Measurements from ENCODE around the gene ORC5. TPM values are rescaled to one million over a fixed set of nuclear protein-coding genes. Genes with fewer than 3 reads are reported as not detected.
A peak's percentile ranks its signal among the peaks of the same experiment; 100 is the strongest.

ORC5 gene
- total RNA-seq, 1 donor from 2014 or later: 27.9 TPM

- peak; percentile 83 for TF ChIP-seq CTCF (conservative IDR thresholded peaks at IDR 0.05)
- no peak overlapping the region for H3K27ac Mint-ChIP-seq (ENCODE audit: unreplicated experiment)
- no peaks in the 10 kb centered on the region for H3K27me3 Mint-ChIP-seq (ENCODE audit: low read depth)
- no peak overlapping the region for H3K4me3 Mint-ChIP-seq
- H3K9me3 Mint-ChIP-seq: no peaks in the 10 kb centered on the region
- H3K4me1 Mint-ChIP-seq: no peaks in the 10 kb centered on the region
- H3K36me3 Mint-ChIP-seq (ENCODE audit: low read depth): no peaks in the 10 kb centered on the region
- no peak for DNase-seq (ENCODE audit: low read depth, low spot score)
Measured at GRCh38 chr7:104156842-104157277, 51.0 kb downstream of the ORC5 start.

GRCh38 chr7:104153287-104153686 is 54.5 kb downstream of the ORC5 start:
- Mint-ChIP-seq H3K27ac (ENCODE audit: unreplicated experiment) (no peak overlapping the region), H3K4me1 (no peaks in the 10 kb centered on the region), H3K27me3 (ENCODE audit: low read depth) (no peaks in the 10 kb centered on the region), H3K36me3 (ENCODE audit: low read depth) (no peaks in the 10 kb centered on the region), H3K9me3 (no peaks in the 10 kb centered on the region), H3K4me3 (no peak overlapping the region)
- no peak for DNase-seq (ENCODE audit: low read depth, low spot score)
- TF ChIP-seq CTCF (conservative IDR thresholded peaks at IDR 0.05): no peak

GRCh38 chr7:104152468-104152867 is 55.3 kb downstream of the ORC5 start:
- Mint-ChIP-seq H3K27ac (ENCODE audit: unreplicated experiment) (no peak overlapping the region), H3K4me3 (no peak overlapping the region), H3K36me3 (ENCODE audit: low read depth) (no peaks in the 10 kb centered on the region), H3K4me1 (no peaks in the 10 kb centered on the region), H3K9me3 (no peaks in the 10 kb centered on the region), H3K27me3 (ENCODE audit: low read depth) (no peaks in the 10 kb centered on the region)
- no peak for DNase-seq (ENCODE audit: low read depth, low spot score)
- no peak for TF ChIP-seq CTCF (conservative IDR thresholded peaks at IDR 0.05)

GRCh38 chr7:104150470-104150869 is 57.3 kb downstream of the ORC5 start:
- no peak for TF ChIP-seq CTCF (conservative IDR thresholded peaks at IDR 0.05)
- no peak for DNase-seq (ENCODE audit: low read depth, low spot score)
- Mint-ChIP-seq H3K4me1 (no peaks in the 10 kb centered on the region), H3K27ac (ENCODE audit: unreplicated experiment) (no peak overlapping the region), H3K9me3 (peaks cover 4% of the 10 kb centered on the region), H3K4me3 (no peak overlapping the region), H3K36me3 (ENCODE audit: low read depth) (peaks cover 11% of the 10 kb centered on the region), H3K27me3 (ENCODE audit: low read depth) (no peaks in the 10 kb centered on the region)

GRCh38 chr7:104149822-104150221 is 58.0 kb downstream of the ORC5 start:
- DNase-seq (ENCODE audit: low read depth, low spot score): no peak
- no peak for TF ChIP-seq CTCF (conservative IDR thresholded peaks at IDR 0.05)
- Mint-ChIP-seq H3K4me3 (no peak overlapping the region), H3K27ac (ENCODE audit: unreplicated experiment) (no peak overlapping the region), H3K4me1 (no peaks in the 10 kb centered on the region), H3K9me3 (peaks cover 6% of the 10 kb centered on the region), H3K27me3 (ENCODE audit: low read depth) (no peaks in the 10 kb centered on the region), H3K36me3 (ENCODE audit: low read depth) (peaks cover 14% of the 10 kb centered on the region)

GRCh38 chr7:104142147-104142546 is 65.7 kb downstream of the ORC5 start:
- Mint-ChIP-seq H3K9me3 (peaks cover 6% of the 10 kb centered on the region), H3K27me3 (ENCODE audit: low read depth) (no peaks in the 10 kb centered on the region), H3K4me1 (no peaks in the 10 kb centered on the region), H3K27ac (ENCODE audit: unreplicated experiment) (no peak overlapping the region), H3K36me3 (ENCODE audit: low read depth) (peaks cover 26% of the 10 kb centered on the region), H3K4me3 (no peak overlapping the region)
- no peak for DNase-seq (ENCODE audit: low read depth, low spot score)
- no peak for TF ChIP-seq CTCF (conservative IDR thresholded peaks at IDR 0.05)

Measured in neural crest cell (in vitro differentiated cells).